ENCODE measurements around the gene CARD11.

Gene CARD11

GRCh38 chr7:2986561-2986960, 57.1 kb downstream of the CARD11 start:
- TF ChIP-seq, protein P1, sequence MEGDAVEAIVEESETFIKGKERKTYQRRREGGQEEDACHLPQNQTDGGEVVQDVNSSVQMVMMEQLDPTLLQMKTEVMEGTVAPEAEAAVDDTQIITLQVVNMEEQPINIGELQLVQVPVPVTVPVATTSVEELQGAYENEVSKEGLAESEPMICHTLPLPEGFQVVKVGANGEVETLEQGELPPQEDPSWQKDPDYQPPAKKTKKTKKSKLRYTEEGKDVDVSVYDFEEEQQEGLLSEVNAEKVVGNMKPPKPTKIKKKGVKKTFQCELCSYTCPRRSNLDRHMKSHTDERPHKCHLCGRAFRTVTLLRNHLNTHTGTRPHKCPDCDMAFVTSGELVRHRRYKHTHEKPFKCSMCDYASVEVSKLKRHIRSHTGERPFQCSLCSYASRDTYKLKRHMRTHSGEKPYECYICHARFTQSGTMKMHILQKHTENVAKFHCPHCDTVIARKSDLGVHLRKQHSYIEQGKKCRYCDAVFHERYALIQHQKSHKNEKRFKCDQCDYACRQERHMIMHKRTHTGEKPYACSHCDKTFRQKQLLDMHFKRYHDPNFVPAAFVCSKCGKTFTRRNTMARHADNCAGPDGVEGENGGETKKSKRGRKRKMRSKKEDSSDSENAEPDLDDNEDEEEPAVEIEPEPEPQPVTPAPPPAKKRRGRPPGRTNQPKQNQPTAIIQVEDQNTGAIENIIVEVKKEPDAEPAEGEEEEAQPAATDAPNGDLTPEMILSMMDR (IDR thresholded peaks at IDR 0.05; ENCODE audit: low read depth, low read length), result no peak
- Histone ChIP-seq H3K9me3 (ENCODE audit: severe bottlenecking) (peaks cover 2% of the 10 kb centered on the region), H3K27ac (no peak overlapping the region), H3K27me3 (ENCODE audit: insufficient read depth, low read depth, severe bottlenecking) (no peaks in the 10 kb centered on the region), H3K36me3 (no peaks in the 10 kb centered on the region), H3K4me3 (ENCODE audit: low read depth, low read length) (no peak overlapping the region)
- no peak for DNase-seq

DNA sequence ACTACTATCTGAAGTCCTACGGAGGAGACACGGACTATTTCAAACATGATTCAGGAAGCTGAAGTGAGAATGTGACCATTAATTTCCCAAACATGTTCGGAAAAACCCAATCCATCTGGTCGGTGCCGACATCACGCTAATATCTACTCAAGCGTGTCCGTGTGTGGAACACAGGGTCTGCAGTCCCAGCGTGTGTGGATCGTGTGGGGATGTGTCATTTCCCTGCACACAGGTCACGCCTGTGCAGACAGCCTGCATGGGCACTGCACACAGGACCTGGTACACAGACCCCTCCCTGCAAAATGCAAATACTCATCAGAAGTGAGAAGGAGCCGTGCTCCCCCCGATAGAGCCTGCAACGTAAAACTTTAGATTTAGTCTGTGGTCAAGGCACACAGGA, 57.8 kb downstream of the CARD11 start:
- TF ChIP-seq, protein P1 (IDR thresholded peaks at IDR 0.05; ENCODE audit: low read depth, low read length), result no peak
- no peaks in the 10 kb centered on the region for H3K36me3 ChIP-seq
- no peak overlapping the region for H3K27ac ChIP-seq
- H3K9me3 ChIP-seq (ENCODE audit: severe bottlenecking), result peaks cover 2% of the 10 kb centered on the region
- no peaks in the 10 kb centered on the region for H3K27me3 ChIP-seq (ENCODE audit: insufficient read depth, low read depth, severe bottlenecking)
- no peak for DNase-seq
- H3K4me3 ChIP-seq (ENCODE audit: low read depth, low read length), result no peak overlapping the region

- no peaks in the 10 kb centered on the region for H3K9me3 ChIP-seq (ENCODE audit: severe bottlenecking)
Observed at GRCh38 chr7:2984091-2984490, 59.6 kb downstream of the CARD11 start.

GRCh38 chr7:2983586-2983985, 60.1 kb downstream of the CARD11 start:
- no peaks in the 10 kb centered on the region for H3K9me3 ChIP-seq (ENCODE audit: severe bottlenecking)

More at GRCh38 chr7:2984091-2984490, 59.6 kb downstream of the CARD11 start:
- Histone ChIP-seq H3K27me3 (ENCODE audit: insufficient read depth, low read depth, severe bottlenecking) (no peaks in the 10 kb centered on the region), H3K4me3 (ENCODE audit: low read depth, low read length) (no peak overlapping the region), H3K36me3 (no peaks in the 10 kb centered on the region), H3K27ac (no peak overlapping the region)
- TF ChIP-seq, protein P1 (IDR thresholded peaks at IDR 0.05; ENCODE audit: low read depth, low read length), result no peak
- no peak for DNase-seq

GRCh38 chr7:2982831-2983230, 60.8 kb downstream of the CARD11 start:
- no peaks in the 10 kb centered on the region for H3K36me3 ChIP-seq
- H3K9me3 ChIP-seq (ENCODE audit: severe bottlenecking), result no peaks in the 10 kb centered on the region
- H3K27ac ChIP-seq, result no peak overlapping the region
- DNase-seq, result no peak
- H3K4me3 ChIP-seq (ENCODE audit: low read depth, low read length), result no peak overlapping the region
- no peaks in the 10 kb centered on the region for H3K27me3 ChIP-seq (ENCODE audit: insufficient read depth, low read depth, severe bottlenecking)
- TF ChIP-seq, protein P1 (IDR thresholded peaks at IDR 0.05; ENCODE audit: low read depth, low read length), result no peak

More at GRCh38 chr7:2983586-2983985, 60.1 kb downstream of the CARD11 start:
- Histone ChIP-seq H3K4me3 (ENCODE audit: low read depth, low read length) (no peak overlapping the region), H3K27me3 (ENCODE audit: insufficient read depth, low read depth, severe bottlenecking) (no peaks in the 10 kb centered on the region), H3K36me3 (no peaks in the 10 kb centered on the region), H3K27ac (no peak overlapping the region)
- no peak for DNase-seq
- TF ChIP-seq, protein P1 (IDR thresholded peaks at IDR 0.05; ENCODE audit: low read depth, low read length), result no peak

- no peak for DNase-seq
- Histone ChIP-seq H3K9me3 (ENCODE audit: severe bottlenecking) (no peaks in the 10 kb centered on the region), H3K4me3 (ENCODE audit: low read depth, low read length) (no peak overlapping the region), H3K27ac (no peak overlapping the region), H3K36me3 (no peaks in the 10 kb centered on the region), H3K27me3 (ENCODE audit: insufficient read depth, low read depth, severe bottlenecking) (no peaks in the 10 kb centered on the region)
- TF ChIP-seq, protein P1 (IDR thresholded peaks at IDR 0.05; ENCODE audit: low read depth, low read length), result no peak
Observed at GRCh38 chr7:2982401-2982800, 61.3 kb downstream of the CARD11 start.

Measured in WERI-Rb-1 (cell line).